Measurements from ENCODE around the gene ACAD8.
"Not testable (repeated sequence)": the region's sequence is repeated elsewhere in the genome, so short reads cannot be mapped to it uniquely, and the experiment has no call there.

Gene ACAD8

GRCh38 chr11:134240592-134240991, 12.8 kb upstream of the ACAD8 start:
- no peak for DNase-seq

- DNase-seq: no peak
These were observed 11.0 kb upstream of the ACAD8 start for GRCh38 chr11:134242376-134242775.

GRCh38 chr11:134243913-134244312, 9.5 kb upstream of the ACAD8 start:
- no peak for DNase-seq

GRCh38 chr11:134244593-134244992, 8.8 kb upstream of the ACAD8 start:
- DNase-seq: no peak

- DNase-seq: no peak
These were observed 7.9 kb upstream of the ACAD8 start for GRCh38 chr11:134245434-134245833.

GRCh38 chr11:134246100-134246499, 7.3 kb upstream of the ACAD8 start:
- no peak for DNase-seq

- no peak for DNase-seq
These were observed 6.7 kb upstream of the ACAD8 start for GRCh38 chr11:134246678-134247077.

GRCh38 chr11:134248910-134249480, 4.4 kb upstream of the ACAD8 start:
- no peak for DNase-seq

GRCh38 chr11:134250246-134250645, 3.1 kb upstream of the ACAD8 start:
- DNase-seq: no peak

GRCh38 chr11:134250675-134251074, 2.7 kb upstream of the ACAD8 start:
- DNase-seq: no peak

- peak; percentile 43 for DNase-seq
These were observed 801 bp upstream of the ACAD8 start for GRCh38 chr11:134252346-134253187.

GRCh38 chr11:134254433-134255183, 1.2 kb downstream of the ACAD8 start:
- no peak for DNase-seq

GRCh38 chr11:134255184-134255561, 1.8 kb downstream of the ACAD8 start:
- DNase-seq: not testable (repeated sequence)

- no peak for DNase-seq
These were observed 3.7 kb downstream of the ACAD8 start for GRCh38 chr11:134257101-134257500.

GRCh38 chr11:134258577-134258976, 5.2 kb downstream of the ACAD8 start:
- DNase-seq: no peak

- DNase-seq: no peak
These were observed 7.1 kb downstream of the ACAD8 start for GRCh38 chr11:134260503-134260902.

GRCh38 chr11:134260983-134261382, 7.6 kb downstream of the ACAD8 start:
- no peak for DNase-seq

- peak; percentile 33 for DNase-seq
These were observed 8.5 kb downstream of the ACAD8 start for GRCh38 chr11:134261626-134262488.

GRCh38 chr11:134264966-134265764, 11.8 kb downstream of the ACAD8 start:
- DNase-seq: no peak

GRCh38 chr11:134266440-134266839, 13.1 kb downstream of the ACAD8 start:
- DNase-seq: no peak

GRCh38 chr11:134266841-134267251, 13.5 kb downstream of the ACAD8 start:
- DNase-seq: no peak

GRCh38 chr11:134267461-134267860, 14.1 kb downstream of the ACAD8 start:
- no peak for DNase-seq

All from activated T-cell treated with anti-CD3 and anti-CD28 coated beads, Interleukin-2, amount 50 U/mL, for 1 hour (primary cell).